ENCODE data around the gene TOP3B.

Gene TOP3B

DNA sequence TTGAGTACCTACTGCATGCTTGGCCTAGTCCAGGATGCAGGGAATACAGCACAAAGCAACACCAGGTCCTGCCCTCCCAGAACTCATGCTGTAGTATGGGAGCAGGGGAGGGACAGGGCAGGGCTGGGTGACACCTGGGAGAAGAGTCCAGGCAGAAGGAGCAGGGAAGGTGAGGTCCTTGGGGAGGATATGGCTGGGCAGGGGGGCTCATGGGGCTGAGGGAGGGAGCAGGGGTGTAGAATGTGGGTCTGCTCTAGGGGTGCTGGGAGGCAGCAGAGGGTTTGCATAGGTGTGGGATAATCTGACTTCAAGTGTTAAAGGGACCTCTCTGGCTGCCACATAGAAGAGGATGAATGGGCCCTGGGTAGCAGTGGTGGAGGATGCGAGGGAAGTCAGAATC, 4.8 kb downstream of the TOP3B start:
- no peak for DNase-seq

DNA sequence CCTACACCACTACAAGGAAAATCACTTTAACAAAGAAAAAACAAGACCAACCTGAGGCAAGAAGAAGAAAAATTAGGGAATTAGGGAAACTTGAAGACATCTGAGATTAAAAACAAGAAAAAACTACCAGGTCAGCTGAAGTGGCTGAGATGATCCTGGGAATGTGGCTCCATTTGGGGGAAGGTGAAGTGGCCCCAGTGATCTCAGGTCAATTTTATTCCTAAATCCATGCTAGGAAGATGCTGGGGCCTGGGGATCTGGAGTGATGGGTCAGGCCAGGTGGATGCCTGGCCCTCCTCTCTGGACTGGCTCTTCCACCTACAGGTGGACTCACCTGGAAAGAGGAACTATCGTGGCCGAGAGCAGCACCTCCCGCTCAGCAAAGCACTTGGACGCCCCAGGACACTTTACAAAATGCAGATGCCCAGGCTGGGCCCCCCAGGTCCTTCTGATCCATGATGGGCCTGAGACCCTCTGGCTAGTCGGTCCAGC, 6.7 kb downstream of the TOP3B start:
- no peak for DNase-seq

DNA sequence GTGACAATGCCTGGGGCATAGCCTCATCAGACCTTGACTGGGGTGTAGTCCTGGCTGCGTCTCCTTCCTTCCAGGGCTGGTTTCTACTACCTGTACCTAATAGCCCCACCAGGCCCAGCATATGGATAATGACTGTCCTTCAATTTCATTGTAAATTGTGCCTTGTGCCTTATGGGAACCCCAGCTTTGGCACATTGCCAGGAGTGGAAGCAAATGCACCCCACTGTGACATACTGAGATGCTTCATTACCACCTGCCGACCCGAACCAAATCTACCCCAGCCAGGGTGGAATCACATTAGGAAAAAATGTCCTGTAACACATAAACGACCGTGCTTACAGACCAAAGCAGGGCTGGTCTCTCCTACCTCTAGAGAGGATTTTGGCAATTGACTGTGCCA, 7.3 kb downstream of the TOP3B start:
- DNase-seq = no peak

DNA sequence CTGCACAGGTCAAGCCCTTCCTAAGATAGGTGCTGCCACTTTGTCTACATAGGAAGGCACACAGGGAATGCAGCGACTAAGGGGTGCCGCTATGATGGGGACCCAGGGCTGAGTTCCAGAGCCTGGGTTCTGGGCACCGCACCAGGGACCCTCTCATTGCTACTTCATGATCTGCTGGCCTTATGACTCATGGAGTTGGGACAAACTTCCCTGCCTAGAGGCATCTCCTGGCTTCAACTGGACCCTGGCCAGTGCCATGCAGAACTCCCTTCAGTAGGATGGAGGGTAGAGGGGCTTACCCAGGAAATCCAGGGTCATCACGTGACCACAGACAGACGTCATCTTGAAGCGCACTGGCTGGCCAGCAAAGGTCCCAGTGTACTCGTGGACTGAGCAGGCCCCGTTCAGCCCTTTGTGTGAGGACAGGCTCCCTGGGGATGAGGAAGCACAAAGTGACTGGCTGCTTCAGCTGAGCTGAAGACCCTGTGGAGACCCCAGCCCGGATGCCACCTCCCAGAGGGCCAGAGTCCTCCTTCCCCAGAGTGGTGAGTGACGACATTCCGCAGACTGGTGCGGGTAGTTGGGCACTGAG, 8.4 kb downstream of the TOP3B start:
- DNase-seq = no peak

DNA sequence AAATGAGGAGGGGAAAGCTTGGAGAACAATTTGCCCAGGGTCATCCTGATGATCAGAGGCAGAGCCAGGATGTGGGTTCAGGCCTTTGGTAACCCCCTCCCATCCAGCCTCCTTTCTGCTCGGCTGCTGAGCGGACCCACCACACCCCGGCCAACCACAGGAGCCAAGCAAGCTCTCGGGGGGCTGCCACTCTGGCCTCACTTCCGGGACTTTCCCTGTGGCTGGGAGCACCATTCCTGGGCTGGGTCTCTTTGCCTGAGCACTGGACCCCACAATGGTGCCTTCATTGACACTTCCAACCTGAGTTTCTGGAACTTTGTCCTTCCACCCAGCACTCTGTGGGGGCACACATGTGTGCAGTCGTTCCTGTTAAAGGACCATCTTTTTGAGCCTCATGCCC, 9.8 kb downstream of the TOP3B start:
- DNase-seq = no peak

DNA sequence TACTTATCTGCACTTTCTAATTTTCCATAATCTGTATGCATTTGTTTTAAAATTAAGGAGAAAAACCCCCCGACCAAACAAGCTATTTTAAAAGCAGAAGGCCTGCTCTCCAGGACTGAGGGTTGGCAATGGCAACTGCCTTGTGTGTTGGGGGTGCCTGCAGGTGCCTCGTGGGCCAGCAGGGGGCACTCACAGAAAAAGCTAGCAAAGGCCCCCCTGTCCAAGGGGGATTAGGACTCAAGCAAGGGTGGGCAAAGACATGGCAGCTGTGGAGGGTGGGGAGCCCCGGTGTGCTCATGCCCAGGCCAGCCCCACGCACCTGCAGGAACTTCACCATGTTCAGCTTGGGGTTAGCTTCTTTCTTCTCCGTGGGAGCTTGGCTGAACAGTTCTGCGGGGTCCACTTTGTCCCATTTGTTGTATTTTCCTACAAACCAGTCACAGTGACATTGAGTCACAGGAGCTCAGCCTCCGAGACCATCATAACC, 10.3 kb downstream of the TOP3B start:
- no peak for DNase-seq

DNA sequence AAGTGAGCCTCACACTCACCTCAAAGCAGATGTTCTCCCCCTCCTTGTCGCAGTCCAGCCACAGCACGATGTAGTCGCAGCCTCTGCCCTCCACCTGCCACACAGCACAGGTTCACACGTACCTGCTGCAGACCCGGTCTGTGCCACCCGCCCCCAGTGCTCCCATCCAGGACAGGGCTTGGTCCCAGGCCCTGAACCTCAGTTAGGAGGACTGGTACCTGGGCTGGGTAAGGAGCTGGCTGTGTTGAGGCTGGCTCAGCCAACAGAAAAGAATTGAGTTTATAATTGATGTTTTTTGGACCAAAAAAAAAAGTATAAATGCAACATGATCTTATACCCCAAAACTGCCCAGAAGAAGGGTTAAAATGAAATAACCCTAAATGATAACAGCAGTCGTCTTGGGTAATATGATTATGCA, 10.7 kb downstream of the TOP3B start:
- DNase-seq = no peak

DNA sequence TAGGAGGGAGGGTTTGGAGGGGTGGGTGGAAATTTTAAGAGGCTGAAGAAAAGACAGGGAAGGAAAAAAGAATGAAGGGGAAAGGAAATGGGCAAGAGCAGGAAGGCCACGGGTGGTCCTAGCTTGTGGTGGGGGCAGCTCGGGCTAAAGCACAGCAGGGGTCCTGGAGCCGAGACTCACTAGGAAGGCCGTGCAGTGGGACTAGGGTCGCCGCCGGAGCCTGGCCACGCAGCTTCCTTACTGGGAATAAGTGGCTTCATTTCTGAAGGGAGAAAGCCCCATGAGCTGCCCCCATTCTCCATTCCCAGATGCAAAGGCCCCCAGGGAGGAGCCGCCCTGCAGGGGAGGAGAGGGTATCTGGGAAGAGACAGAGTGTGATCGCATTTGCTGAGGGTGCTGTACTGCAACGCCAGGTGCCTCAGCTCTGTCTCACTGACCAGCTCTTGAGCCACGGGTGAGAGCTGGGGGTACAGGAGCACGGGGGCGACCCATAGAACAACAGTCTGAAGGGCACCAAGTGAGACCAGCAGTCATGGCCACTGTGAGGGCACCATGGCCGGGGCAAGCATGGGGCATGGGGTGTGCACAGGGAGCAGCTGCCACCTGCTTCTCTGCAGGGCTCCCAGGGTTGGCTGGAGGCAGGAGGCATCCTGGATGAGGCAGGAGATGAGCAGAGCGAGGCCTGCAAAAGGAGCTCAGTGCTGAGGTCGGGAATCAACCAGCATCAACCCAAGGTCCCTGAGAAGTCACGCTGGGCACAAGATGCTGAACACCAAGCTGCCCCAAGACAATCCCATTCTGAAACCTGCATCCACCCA, 11.6 kb downstream of the TOP3B start:
- DNase-seq = no peak

DNA sequence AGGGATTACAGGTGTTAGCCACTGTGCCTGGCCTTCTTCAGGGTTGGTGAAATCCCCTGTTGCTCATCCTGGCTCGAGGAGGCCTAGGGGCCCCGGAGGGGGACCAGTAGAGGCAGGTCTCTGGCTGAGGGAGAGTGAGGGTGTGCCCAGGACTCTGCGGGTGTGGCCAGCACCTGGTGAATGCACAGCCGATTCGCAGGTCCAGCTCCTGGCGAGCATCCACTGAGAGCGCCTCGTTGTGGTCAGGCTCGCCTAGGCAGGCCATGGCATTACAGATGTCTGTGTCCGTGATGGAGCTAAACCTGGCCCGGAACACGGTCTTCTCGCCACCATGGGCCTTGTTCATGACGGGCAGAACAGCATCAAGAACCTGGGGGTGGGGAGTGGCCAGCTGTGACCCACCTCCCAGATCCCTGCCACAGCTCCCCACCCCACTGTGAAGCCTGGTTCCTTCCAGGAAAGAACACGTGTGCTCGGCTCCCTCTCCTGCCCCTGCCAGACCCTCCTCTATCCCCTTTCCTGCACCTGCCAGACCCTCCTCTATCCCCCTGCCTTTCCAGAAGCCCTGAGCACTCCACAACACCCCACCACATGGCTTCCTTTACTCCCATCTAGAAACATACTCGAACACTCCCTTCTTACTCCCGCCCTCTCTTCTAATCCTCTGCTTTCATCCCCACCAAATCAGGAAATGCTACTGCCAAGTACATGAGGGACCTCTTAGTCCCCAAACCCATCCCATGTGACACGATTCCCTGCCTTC, 12.4 kb downstream of the TOP3B start:
- DNase-seq = no peak

DNA sequence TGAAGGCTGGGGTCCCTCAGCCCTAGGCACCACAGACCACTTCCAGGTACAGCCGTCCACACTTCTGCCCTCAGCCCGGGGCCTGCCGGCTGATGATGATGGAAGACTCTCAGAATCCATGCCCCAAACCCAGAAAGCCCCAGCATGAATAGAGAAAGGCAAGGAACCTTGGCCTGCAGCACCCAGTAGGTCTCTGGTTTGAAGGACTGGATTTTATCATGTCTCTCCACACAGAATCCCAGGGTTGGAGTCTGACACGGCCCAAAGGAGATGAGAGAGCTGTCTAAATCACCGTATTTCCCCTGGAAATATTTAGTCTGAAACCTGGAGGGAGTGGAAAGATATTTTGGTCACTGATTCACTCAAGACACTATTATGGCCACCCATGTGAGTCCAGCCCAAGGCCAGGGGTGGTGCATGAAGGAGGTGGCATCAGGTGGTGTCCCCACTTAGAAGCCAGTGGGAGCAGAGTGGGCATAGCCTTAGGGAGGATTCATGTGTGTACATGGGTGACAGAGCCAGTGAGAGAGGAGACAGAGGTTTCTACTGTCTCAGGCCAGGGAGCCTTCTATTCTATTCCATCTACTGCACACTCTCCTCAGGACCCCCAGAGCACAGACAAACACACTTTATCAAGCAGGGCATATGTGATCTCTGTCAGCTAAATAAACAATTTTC, 14.0 kb downstream of the TOP3B start:
- DNase-seq = no peak

DNA sequence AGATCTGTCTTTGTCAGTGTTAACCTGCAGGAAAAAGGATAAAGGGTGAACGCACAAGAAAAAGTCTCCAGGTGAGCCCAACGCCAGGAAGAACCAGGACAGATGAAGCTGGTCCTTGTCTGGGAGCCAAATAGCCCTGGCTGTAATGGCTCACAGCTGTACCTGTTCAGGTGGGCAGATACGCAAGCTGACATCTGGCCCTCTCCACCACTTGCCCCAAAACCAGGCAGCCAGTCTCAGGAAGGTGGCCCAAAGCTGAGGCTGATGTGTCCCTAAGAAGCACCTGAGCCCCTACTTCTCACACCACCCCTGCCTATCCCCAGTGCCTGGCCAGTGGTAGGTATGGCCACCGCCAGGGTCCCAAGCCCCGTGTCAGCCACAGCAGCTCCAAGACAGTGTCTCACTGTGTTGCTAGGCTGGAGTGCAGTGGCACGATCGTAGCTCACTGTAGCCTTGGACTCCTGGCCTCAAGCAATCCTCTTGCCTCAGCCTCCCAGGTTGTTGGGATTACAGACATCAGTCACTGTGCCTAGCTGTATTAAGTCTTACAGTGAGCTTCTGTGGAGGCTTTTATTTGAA, 14.8 kb downstream of the TOP3B start:
- no peak for DNase-seq

DNA sequence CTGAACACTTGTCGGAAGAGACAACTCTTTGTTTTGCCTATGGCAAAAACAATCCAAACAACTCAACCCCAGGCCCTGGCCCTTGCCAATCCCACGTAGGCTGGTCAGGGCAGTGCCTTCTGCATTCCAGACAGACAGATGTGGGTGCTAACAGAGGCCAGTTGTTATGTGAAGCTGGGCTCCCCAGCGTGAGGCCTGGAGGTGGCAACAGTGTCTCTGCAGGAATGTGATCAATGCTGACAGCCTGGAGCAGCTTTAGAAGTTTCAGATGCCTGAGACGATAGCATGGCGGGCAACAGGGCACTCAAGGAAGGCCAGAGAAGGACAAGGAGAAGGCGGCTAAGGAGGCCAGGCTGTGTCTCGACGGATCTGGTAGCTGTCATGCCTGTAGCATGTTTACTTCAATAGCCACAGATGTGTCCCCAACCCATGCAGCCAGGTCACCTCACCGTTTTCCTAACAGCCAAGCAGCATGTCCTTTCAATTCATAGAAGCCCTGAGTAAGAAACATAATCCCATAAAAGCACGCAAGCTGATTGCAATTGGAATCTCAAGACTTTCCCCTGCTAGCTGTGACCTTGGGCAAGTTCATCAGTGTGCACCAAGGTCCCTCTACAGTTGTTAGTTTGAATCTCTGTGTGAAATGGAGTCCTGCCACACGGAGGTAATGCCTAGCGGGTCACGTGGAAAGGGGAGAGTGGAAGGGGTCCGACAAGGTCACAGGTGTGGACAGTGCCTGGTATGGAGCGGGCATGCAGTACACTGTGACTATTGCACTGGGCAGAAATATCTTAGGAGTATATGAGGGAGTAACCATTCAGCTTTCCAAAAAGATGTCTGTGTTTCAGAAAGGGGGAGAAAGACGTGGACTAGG, 15.7 kb downstream of the TOP3B start:
- DNase-seq = no peak

DNA sequence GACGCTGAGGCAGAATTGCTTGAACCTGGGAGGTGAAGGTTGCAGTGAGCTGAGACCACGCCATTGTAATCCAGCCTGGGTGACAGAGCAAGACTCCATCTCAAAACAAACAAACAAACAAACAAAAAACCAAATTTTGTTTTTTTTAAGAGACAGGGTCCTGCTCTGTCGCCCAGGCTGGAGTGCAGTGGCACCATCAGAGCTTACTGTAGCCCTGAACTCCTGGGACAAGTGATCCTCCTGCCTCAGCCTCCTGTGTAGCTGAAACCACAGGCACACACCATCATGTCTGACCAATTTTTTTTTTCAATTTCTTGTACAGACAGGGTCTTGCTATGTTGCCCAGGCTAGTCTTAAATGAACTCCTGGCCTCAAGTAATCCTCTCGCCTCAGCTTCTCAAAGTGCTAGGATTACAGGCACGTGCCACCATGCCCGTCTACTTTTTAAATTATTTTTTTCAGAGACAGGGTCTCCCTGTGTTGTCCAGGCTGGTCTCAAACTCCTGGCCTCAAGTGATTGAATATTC, 16.8 kb downstream of the TOP3B start:
- no peak for DNase-seq

DNA sequence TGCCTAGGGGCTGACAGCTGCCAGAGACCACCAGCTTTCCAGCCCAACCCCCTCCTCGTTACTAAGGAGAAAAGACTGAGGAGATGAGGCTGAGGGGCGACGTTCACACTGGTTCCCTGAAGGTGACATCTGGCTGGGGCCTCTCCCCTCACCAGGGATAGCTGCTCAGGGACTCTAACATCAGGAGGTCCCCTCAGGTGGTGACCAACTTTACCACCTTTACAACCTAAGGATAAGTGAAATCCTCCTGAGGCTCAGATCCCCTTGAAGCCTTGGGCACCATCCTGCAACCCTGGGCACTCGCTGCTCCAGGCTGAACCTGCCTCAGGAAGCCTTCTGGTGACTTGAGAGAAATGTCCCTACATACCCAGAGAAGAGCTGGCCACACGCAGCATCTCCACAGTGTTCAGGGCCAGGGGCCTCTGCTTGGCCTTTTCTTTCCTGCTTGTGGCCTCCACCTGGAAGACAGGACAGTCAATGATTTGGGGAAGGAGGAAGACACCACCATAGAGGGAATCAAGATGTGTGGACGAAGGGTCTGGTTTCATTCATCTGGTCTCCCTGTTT, 17.6 kb downstream of the TOP3B start:
- DNase-seq = no peak

DNA sequence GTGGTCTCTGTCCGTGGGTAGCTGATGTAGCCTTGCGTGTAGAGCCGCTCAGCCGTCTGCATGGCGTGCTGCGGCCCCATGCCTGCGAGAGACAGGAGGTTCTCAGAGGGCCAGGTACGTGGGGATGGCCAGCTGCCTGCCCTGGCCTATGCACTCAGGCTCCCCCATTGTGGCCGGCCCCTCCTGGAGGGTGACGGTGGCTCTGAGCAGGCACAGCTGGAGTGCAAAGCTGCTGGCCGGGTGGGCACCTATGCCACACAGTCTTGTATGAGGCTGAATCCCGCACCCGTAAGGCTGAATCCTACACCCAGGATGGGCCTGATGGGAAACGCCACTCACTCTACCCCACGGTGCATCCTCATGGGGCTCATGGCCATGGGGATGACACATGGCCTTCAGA, 18.4 kb downstream of the TOP3B start:
- no peak for DNase-seq

DNA sequence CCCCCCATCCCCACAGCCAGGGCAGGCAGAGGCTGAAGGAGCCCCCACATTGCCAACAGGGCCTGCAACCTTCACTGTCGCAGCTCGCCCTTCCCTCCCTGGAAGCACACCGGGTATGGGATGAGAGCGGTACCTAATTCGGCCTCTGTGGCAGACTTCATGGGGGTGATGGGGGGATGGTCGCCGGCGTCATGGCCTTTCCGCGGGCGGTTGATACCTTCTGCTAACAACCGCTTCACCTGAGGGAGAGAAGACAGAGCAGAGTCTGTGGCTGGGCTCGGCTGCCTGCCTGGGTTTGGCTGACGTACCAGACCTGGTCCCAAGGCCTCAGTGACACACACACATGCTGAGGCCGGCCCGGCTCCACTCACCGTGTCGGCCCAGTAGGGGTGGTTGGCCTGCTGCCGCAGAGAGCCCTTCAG, 18.8 kb downstream of the TOP3B start:
- DNase-seq = no peak

DNA sequence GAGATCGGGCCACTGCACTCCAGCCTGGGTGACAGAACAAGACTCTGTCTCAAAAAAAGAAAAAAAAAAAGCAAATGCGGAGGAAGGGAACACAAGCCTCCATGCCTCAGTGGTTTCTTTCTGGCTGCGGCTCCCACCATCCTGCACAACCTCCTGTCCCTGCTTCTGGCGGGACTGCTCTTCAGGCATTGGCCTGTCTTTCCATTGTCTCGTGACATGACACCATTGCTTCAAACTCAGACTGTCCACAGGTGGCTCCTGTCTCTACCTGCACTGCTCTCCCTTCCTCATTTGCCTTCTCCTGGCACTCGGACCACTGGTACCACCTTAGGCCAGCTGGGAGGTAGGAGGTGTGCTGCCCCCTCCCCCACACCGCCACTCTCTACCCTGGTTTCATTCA, 19.3 kb downstream of the TOP3B start:
- DNase-seq = no peak

DNA sequence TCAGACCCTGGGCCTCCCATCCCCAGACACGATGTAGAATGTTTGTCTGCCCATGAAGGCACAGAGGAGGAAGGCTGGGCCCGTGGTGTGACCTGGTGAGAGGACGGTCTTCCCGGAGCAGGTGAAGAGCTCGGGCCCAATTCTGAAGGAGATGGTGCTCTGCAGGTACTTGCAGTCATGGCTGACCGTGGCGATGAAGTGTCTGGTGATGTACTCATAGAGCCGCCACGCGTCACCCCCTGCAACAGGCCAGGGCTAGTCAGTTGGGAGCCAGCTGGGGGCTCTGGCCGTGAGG, 20.0 kb downstream of the TOP3B start:
- DNase-seq = no peak

DNA sequence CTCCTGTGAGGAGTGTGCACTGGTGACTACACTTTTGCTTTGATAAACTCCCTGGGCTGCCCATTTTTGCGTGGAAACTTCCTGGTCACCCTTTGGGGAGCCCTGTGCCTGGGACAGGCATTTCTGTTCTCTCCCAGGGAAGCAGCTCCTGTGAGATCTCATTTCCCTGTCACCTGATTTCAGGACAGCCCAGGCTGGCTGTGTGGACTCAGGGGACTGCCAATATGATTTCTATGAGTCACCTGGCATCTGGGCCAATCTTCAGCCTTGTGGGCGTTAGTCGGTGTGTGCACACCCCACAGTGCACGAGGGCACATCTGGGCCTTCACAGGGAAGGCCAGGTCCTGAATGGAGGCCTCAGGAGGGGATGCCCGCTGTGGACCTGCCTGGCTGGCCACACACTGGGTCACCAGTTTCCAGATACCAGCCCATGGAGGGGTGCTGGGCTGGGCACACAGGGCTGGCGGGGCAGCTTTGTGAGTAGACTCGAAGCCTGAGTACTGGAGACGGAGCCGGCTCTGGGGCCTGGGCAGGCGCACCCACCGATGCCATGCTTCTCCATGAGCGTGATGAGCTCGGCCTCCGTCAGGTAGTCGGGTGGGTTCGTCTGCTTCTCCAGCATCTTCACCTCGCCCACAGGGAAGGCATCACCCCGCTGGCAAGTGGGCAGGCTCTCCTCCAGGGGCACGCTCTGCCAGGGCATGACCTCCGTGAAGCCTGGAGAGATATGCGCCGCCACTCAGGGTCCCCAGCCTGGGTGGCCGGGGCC, 20.5 kb downstream of the TOP3B start:
- DNase-seq = no peak

DNA sequence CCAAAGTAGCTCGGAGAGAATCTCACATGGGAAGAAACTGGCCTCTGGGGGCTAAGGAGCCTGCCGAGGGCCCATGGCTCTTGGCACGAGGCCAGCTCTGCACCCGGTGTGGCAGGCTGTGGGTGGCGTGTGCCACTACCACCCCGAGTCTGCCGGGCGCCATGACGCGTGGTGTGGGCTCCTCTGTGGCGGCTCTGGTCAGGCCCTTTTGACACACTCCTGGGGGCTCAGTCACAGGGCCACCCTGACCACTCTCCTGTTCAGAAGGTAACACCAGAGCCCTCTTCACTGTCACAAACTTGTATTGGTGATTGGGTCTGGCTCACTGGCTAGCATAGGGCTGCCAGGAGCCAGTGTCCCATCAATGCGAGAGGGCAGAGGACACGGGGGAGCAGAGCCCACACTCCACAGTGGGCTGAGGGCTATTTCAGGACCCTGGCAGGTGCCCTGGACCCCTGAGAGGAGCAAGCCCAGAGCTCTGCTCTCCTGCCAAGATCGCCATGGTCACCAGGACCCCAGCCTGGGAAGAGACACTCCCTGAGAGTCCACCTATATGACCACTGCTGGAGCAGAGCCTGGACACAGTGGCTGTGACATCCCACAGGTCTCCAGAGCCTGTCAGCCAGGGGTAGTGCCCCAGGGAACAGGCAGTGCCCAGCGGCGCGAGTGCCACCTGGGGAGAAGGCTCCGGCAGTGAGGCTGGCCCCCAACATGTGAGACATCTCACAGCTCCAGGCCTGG, 21.3 kb downstream of the TOP3B start:
- DNase-seq = no peak

Measured in NK-92 treated with Interleukin-12 subunit alpha and Interleukin-12 subunit beta, amount 100 ng/mL, for 24 hours (cell line).